HL-60 (cell line): ENCODE measurements around the gene CDH22.

Source experiments
- DNase-seq, 2 experiments: peaks; one replicate each; pipeline ENCODE4 v3.0.0-alpha.2; 2010 to 2020; ENCODE audit warnings: low read depth in 1 of 2, low spot score in 1 of 2
- H3K27ac ChIP-seq: fragments of 250-450 bp; sonication (Bioruptor Pico); replicated peaks from 2 replicates; pipeline ENCODE4 v1.5.1; 2020; ENCODE audit warnings: mild to moderate bottlenecking, moderate library complexity
- H3K27me3 ChIP-seq: fragments of 250-450 bp; sonication (Bioruptor Pico); 2 replicates; pipeline ENCODE4 v1.5.1; 2021; ENCODE audit warnings: mild to moderate bottlenecking, moderate library complexity; ENCODE audit not compliant: insufficient read depth, poor library complexity, severe bottlenecking
- H3K4me3 ChIP-seq: replicated peaks from 2 replicates; pipeline ENCODE4 v1.5.1; 2011; ENCODE audit warnings: mild to moderate bottlenecking, control low read depth, low read length; ENCODE audit not compliant: insufficient read depth
- GABPA ChIP-seq: IDR thresholded peaks from 2 replicates; pipeline ENCODE4 v1.6.1; 2012; ENCODE audit warnings: low read depth
- POLR2AphosphoS5 ChIP-seq: IDR thresholded peaks from 2 replicates; pipeline ENCODE4 v1.6.1; 2012; ENCODE audit warnings: low read depth
- SPI1 ChIP-seq: IDR thresholded peaks from 2 replicates; pipeline ENCODE4 v1.6.1; 2012; ENCODE audit warnings: low read depth, mild to moderate bottlenecking, borderline replicate concordance
- TF ChIP-seq, protein P1 (sequence below): IDR thresholded peaks from one replicate; pipeline ENCODE4 v1.5.1; 2011; ENCODE audit warnings: low read length, control low read depth, inconsistent platforms; ENCODE audit not compliant: insufficient read depth
- TF ChIP-seq, protein P2 (sequence below): IDR thresholded peaks from 2 replicates; pipeline ENCODE4 v1.6.1; 2012; ENCODE audit warnings: low read depth; ENCODE audit not compliant: insufficient replicate concordance

The CDH22 gene

DNA sequence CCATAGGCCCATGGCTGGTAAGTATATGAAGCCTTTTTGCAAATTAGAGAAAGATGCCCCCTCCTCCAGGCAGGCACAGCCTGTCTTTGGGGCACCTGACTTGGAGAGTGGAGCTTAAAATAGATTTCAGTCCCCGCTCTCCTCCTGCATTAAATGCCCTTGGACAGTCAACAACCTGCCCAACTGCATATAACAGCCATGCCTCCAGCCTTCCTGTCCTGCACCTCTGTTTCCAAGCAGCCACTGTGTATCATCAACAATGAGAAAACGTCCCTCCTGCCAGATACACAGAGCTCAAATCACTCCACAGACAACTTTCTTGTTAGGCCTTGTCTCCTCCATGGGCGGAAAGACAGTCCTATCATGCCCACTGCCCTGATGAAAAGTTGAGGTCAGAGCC is 3.4 kb downstream of the CDH22 start:
- Histone ChIP-seq H3K27ac (no peak overlapping the region), H3K27me3 (peaks cover 18% of the 10 kb centered on the region), H3K4me3 (no peak overlapping the region)
- TF ChIP-seq, protein P1, sequence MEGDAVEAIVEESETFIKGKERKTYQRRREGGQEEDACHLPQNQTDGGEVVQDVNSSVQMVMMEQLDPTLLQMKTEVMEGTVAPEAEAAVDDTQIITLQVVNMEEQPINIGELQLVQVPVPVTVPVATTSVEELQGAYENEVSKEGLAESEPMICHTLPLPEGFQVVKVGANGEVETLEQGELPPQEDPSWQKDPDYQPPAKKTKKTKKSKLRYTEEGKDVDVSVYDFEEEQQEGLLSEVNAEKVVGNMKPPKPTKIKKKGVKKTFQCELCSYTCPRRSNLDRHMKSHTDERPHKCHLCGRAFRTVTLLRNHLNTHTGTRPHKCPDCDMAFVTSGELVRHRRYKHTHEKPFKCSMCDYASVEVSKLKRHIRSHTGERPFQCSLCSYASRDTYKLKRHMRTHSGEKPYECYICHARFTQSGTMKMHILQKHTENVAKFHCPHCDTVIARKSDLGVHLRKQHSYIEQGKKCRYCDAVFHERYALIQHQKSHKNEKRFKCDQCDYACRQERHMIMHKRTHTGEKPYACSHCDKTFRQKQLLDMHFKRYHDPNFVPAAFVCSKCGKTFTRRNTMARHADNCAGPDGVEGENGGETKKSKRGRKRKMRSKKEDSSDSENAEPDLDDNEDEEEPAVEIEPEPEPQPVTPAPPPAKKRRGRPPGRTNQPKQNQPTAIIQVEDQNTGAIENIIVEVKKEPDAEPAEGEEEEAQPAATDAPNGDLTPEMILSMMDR, result no peak
- TF ChIP-seq SPI1 (no peak), GABPA (no peak), POLR2AphosphoS5 (no peak)
- TF ChIP-seq, protein P2, sequence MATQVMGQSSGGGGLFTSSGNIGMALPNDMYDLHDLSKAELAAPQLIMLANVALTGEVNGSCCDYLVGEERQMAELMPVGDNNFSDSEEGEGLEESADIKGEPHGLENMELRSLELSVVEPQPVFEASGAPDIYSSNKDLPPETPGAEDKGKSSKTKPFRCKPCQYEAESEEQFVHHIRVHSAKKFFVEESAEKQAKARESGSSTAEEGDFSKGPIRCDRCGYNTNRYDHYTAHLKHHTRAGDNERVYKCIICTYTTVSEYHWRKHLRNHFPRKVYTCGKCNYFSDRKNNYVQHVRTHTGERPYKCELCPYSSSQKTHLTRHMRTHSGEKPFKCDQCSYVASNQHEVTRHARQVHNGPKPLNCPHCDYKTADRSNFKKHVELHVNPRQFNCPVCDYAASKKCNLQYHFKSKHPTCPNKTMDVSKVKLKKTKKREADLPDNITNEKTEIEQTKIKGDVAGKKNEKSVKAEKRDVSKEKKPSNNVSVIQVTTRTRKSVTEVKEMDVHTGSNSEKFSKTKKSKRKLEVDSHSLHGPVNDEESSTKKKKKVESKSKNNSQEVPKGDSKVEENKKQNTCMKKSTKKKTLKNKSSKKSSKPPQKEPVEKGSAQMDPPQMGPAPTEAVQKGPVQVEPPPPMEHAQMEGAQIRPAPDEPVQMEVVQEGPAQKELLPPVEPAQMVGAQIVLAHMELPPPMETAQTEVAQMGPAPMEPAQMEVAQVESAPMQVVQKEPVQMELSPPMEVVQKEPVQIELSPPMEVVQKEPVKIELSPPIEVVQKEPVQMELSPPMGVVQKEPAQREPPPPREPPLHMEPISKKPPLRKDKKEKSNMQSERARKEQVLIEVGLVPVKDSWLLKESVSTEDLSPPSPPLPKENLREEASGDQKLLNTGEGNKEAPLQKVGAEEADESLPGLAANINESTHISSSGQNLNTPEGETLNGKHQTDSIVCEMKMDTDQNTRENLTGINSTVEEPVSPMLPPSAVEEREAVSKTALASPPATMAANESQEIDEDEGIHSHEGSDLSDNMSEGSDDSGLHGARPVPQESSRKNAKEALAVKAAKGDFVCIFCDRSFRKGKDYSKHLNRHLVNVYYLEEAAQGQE, result no peak
- DNase-seq, result no peak

DNA sequence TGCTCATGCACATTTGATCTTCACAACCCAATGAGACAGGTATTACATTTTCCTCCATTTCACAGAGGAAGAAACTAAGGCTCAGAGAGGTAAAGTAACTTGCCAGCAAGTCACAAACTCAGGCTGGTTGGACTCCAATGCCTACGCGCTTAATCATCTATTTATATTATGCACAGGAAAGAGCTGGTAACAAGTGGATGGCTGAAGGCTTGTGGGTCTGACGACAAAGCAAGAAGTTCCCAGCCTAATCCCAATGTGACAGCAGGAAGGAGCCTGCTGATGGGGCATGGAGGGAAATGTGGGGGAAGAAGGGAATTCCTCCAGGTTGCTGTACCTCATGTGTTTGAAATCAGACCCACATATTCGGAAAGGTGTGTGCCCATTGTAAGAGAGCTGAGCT is 3.9 kb downstream of the CDH22 start:
- TF ChIP-seq, protein P2, result no peak
- no peak for TF ChIP-seq GABPA
- TF ChIP-seq POLR2AphosphoS5, result no peak
- no peak for TF ChIP-seq SPI1
- TF ChIP-seq, protein P1, result no peak
- H3K4me3 ChIP-seq, result no peak overlapping the region
- peaks cover 13% of the 10 kb centered on the region for H3K27me3 ChIP-seq
- no peak for DNase-seq
- no peak overlapping the region for H3K27ac ChIP-seq

DNA sequence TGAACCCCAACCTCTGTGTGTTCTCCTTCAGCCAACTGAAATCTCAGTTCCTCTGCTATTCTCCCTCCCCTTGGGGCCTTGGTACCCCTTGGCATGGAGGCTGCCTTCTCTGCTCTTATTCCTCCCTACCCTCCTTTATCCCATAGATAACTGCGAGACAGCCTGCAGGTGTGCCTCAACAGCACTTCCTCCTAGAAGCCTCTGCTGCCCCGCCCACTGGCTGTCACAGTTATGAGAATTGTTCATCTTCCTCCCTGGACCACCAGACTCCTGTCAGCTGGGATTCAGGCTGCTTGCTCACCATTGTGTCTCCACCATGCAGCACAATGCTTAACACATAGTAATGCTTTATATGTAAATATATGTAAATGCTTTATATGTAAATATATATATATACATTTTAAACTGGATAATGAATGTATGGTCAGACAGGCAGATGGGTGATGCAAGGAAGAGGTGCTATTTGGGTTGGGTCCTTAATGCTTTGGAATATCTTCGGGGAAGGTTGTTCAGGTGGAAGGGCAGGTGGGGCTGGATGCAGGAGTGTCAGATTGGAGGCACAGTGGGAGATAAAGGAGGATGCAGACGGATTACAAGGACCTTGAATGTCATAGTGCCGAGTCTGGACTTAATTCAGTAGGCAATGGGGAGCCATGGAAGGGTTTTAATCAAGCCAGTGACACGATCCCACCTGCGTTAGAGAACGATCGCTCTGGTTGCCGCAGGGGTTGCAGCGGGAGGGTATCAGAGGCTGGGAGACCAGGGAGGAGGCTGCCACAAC is 4.9 kb downstream of the CDH22 start:
- no peak overlapping the region for H3K27ac ChIP-seq

More for the DNA sequence above, 4.9 kb downstream of the CDH22 start:
- H3K4me3 ChIP-seq, result no peak overlapping the region
- peaks cover 5% of the 10 kb centered on the region for H3K27me3 ChIP-seq
- TF ChIP-seq GABPA, result no peak
- TF ChIP-seq SPI1, result no peak
- TF ChIP-seq POLR2AphosphoS5, result no peak
- TF ChIP-seq, protein P2, result no peak
- TF ChIP-seq, protein P1, result no peak
- no peak for DNase-seq
